ENCODE data around the gene ADGRE2.
"Not testable (repeated sequence)": the region's sequence is repeated elsewhere in the genome, so short reads cannot be mapped to it uniquely, and the experiment has no call there.

The ADGRE2 gene

DNA sequence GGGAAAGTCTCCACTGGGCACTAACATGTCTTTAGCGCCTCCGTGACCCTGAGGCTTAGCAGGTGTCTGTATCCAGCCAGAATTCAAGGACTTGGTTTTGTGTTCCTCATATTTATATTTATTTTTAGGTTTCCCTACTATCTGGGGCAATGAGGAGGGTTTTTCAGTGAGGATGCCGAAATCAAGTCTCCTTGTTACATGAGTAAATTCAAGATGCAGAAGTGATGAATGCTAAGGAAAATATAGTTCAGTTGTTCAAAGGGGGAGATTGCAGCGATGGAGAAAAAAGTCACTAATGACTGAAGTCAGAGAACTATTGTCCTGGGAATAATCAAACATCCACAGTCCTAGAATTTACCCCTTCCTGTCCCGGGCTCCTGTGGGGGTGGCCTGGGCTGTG lies 791 bp upstream of the ADGRE2 start:
- H3K4me1 ChIP-seq (ENCODE audit: control insufficient read depth in 1 of 2, insufficient read depth in 2 of 2, low read length in 2 of 2): no peaks in the 10 kb centered on the region
- no peaks in the 10 kb centered on the region for H3K27me3 ChIP-seq (ENCODE audit: control insufficient read depth in 1 of 2, insufficient read depth in 2 of 2, low read length in 2 of 2)
- H3K9ac ChIP-seq (ENCODE audit: low read depth in 1 of 2, low read length in 2 of 2): no peak overlapping the region
- H3K4me3 ChIP-seq (ENCODE audit: low read depth in 1 of 2, low read length in 2 of 2): no peak overlapping the region
- H3K36me3 ChIP-seq (ENCODE audit: control insufficient read depth in 1 of 2, insufficient read depth in 2 of 2, low read length in 2 of 2): no peaks in the 10 kb centered on the region
- no peak overlapping the region for H3K27ac ChIP-seq (ENCODE audit: low read depth, low read length)
- no peaks in the 10 kb centered on the region for H3K9me3 ChIP-seq (ENCODE audit: control insufficient read depth in 1 of 2, low read length in 2 of 2)

GRCh38 chr19:14777645-14778044 lies 715 bp downstream of the ADGRE2 start:
- not testable (repeated sequence) for H3K9me3 ChIP-seq (ENCODE audit: control insufficient read depth in 1 of 2, low read length in 2 of 2); H3K4me1 ChIP-seq (ENCODE audit: control insufficient read depth in 1 of 2, insufficient read depth in 2 of 2, low read length in 2 of 2); H3K27ac ChIP-seq (ENCODE audit: low read depth, low read length); H3K9ac ChIP-seq (ENCODE audit: low read depth in 1 of 2, low read length in 2 of 2); H3K4me3 ChIP-seq (ENCODE audit: low read depth in 1 of 2, low read length in 2 of 2); H3K36me3 ChIP-seq (ENCODE audit: control insufficient read depth in 1 of 2, insufficient read depth in 2 of 2, low read length in 2 of 2); H3K27me3 ChIP-seq (ENCODE audit: control insufficient read depth in 1 of 2, insufficient read depth in 2 of 2, low read length in 2 of 2)

- Histone ChIP-seq H3K36me3 (ENCODE audit: control insufficient read depth in 1 of 2, insufficient read depth in 2 of 2, low read length in 2 of 2) (no peaks in the 10 kb centered on the region), H3K9ac (ENCODE audit: low read depth in 1 of 2, low read length in 2 of 2) (no peak overlapping the region), H3K27ac (ENCODE audit: low read depth, low read length) (no peak overlapping the region)
These were observed 2.3 kb downstream of the ADGRE2 start for GRCh38 chr19:14775869-14776586.

GRCh38 chr19:14775326-14775725 lies 3.0 kb downstream of the ADGRE2 start:
- H3K36me3 ChIP-seq (ENCODE audit: control insufficient read depth in 1 of 2, insufficient read depth in 2 of 2, low read length in 2 of 2); H3K4me1 ChIP-seq (ENCODE audit: control insufficient read depth in 1 of 2, insufficient read depth in 2 of 2, low read length in 2 of 2); H3K9me3 ChIP-seq (ENCODE audit: control insufficient read depth in 1 of 2, low read length in 2 of 2); H3K9ac ChIP-seq (ENCODE audit: low read depth in 1 of 2, low read length in 2 of 2); H3K27ac ChIP-seq (ENCODE audit: low read depth, low read length); H3K27me3 ChIP-seq (ENCODE audit: control insufficient read depth in 1 of 2, insufficient read depth in 2 of 2, low read length in 2 of 2): not testable (repeated sequence)
- H3K4me3 ChIP-seq (ENCODE audit: low read depth in 1 of 2, low read length in 2 of 2): peak overlapping the region in 1 of 2 donors; percentile 32

More at GRCh38 chr19:14775869-14776586, 2.3 kb downstream of the ADGRE2 start:
- Histone ChIP-seq H3K4me1 (ENCODE audit: control insufficient read depth in 1 of 2, insufficient read depth in 2 of 2, low read length in 2 of 2) (no peaks in the 10 kb centered on the region), H3K27me3 (ENCODE audit: control insufficient read depth in 1 of 2, insufficient read depth in 2 of 2, low read length in 2 of 2) (no peaks in the 10 kb centered on the region), H3K4me3 (ENCODE audit: low read depth in 1 of 2, low read length in 2 of 2) (peak overlapping the region; percentile 50 to 54), H3K9me3 (ENCODE audit: control insufficient read depth in 1 of 2, low read length in 2 of 2) (no peaks in the 10 kb centered on the region)

- Histone ChIP-seq H3K4me3 (ENCODE audit: low read depth in 1 of 2, low read length in 2 of 2) (no peak overlapping the region), H3K9ac (ENCODE audit: low read depth in 1 of 2, low read length in 2 of 2) (no peak overlapping the region), H3K4me1 (ENCODE audit: control insufficient read depth in 1 of 2, insufficient read depth in 2 of 2, low read length in 2 of 2) (no peaks in the 10 kb centered on the region), H3K36me3 (ENCODE audit: control insufficient read depth in 1 of 2, insufficient read depth in 2 of 2, low read length in 2 of 2) (no peaks in the 10 kb centered on the region), H3K9me3 (ENCODE audit: control insufficient read depth in 1 of 2, low read length in 2 of 2) (no peaks in the 10 kb centered on the region), H3K27me3 (ENCODE audit: control insufficient read depth in 1 of 2, insufficient read depth in 2 of 2, low read length in 2 of 2) (no peaks in the 10 kb centered on the region), H3K27ac (ENCODE audit: low read depth, low read length) (no peak overlapping the region)
These were observed 4.0 kb downstream of the ADGRE2 start for GRCh38 chr19:14774373-14774772.

DNA sequence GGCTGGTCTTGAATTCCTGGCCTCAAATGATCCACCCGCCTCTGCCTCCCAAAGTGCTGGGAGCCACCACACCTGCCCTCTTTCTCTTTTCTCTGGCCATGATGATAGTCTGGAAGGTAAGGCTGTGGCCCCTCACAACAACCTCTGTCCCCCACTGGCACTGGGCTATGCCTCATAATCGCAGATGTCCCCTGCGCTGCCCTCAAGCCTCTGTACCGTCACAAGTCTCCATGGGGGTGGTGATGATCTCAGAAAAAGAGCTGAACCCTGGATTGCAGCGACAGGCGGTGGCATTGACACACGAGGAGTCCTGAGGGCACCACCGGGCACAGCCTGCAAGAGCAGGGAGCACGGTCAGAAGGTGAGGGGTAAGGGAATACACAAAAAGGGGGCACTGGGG lies 4.6 kb downstream of the ADGRE2 start:
- not testable (repeated sequence) for H3K27me3 ChIP-seq (ENCODE audit: control insufficient read depth in 1 of 2, insufficient read depth in 2 of 2, low read length in 2 of 2)

GRCh38 chr19:14772995-14773394 lies 5.4 kb downstream of the ADGRE2 start:
- no peak overlapping the region for H3K4me3 ChIP-seq (ENCODE audit: low read depth in 1 of 2, low read length in 2 of 2)
- H3K4me1 ChIP-seq (ENCODE audit: control insufficient read depth in 1 of 2, insufficient read depth in 2 of 2, low read length in 2 of 2): no peaks in the 10 kb centered on the region
- H3K9me3 ChIP-seq (ENCODE audit: control insufficient read depth in 1 of 2, low read length in 2 of 2): no peaks in the 10 kb centered on the region
- H3K36me3 ChIP-seq (ENCODE audit: control insufficient read depth in 1 of 2, insufficient read depth in 2 of 2, low read length in 2 of 2): peaks cover 0 to 5% of the 10 kb centered on the region in 2 donors
- H3K27me3 ChIP-seq (ENCODE audit: control insufficient read depth in 1 of 2, insufficient read depth in 2 of 2, low read length in 2 of 2): no peaks in the 10 kb centered on the region
- H3K9ac ChIP-seq (ENCODE audit: low read depth in 1 of 2, low read length in 2 of 2): no peak overlapping the region
- H3K27ac ChIP-seq (ENCODE audit: low read depth, low read length): no peak overlapping the region

More for the DNA sequence above, 4.6 kb downstream of the ADGRE2 start:
- not testable (repeated sequence) for H3K36me3 ChIP-seq (ENCODE audit: control insufficient read depth in 1 of 2, insufficient read depth in 2 of 2, low read length in 2 of 2); H3K4me3 ChIP-seq (ENCODE audit: low read depth in 1 of 2, low read length in 2 of 2); H3K9me3 ChIP-seq (ENCODE audit: control insufficient read depth in 1 of 2, low read length in 2 of 2); H3K27ac ChIP-seq (ENCODE audit: low read depth, low read length); H3K4me1 ChIP-seq (ENCODE audit: control insufficient read depth in 1 of 2, insufficient read depth in 2 of 2, low read length in 2 of 2); H3K9ac ChIP-seq (ENCODE audit: low read depth in 1 of 2, low read length in 2 of 2)

DNA sequence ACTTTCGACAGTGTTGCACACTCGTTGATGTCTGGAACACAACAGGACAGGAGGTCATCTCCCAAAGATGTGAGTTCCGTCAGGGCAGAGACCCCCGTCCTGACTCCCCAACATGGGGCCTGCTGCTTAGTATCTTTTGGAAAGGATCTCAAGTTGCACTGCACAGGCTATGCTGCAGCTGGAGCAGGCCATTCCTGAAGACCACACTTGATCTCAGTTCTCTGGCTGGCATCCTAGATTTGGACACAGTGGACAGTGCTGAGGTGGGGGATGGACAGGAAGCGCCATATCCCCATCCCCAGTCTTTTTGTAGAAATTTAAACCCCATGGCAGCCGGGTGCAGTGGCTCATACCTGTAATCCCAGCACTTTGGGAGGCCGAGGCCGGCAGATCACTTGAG lies 5.9 kb downstream of the ADGRE2 start:
- no peaks in the 10 kb centered on the region for H3K27me3 ChIP-seq (ENCODE audit: control insufficient read depth in 1 of 2, insufficient read depth in 2 of 2, low read length in 2 of 2)
- H3K4me3 ChIP-seq (ENCODE audit: low read depth in 1 of 2, low read length in 2 of 2): no peak overlapping the region
- H3K27ac ChIP-seq (ENCODE audit: low read depth, low read length): no peak overlapping the region
- no peaks in the 10 kb centered on the region for H3K9me3 ChIP-seq (ENCODE audit: control insufficient read depth in 1 of 2, low read length in 2 of 2)
- H3K4me1 ChIP-seq (ENCODE audit: control insufficient read depth in 1 of 2, insufficient read depth in 2 of 2, low read length in 2 of 2): no peaks in the 10 kb centered on the region
- H3K9ac ChIP-seq (ENCODE audit: low read depth in 1 of 2, low read length in 2 of 2): no peak overlapping the region
- H3K36me3 ChIP-seq (ENCODE audit: control insufficient read depth in 1 of 2, insufficient read depth in 2 of 2, low read length in 2 of 2): peaks cover 0 to 5% of the 10 kb centered on the region in 2 donors

DNA sequence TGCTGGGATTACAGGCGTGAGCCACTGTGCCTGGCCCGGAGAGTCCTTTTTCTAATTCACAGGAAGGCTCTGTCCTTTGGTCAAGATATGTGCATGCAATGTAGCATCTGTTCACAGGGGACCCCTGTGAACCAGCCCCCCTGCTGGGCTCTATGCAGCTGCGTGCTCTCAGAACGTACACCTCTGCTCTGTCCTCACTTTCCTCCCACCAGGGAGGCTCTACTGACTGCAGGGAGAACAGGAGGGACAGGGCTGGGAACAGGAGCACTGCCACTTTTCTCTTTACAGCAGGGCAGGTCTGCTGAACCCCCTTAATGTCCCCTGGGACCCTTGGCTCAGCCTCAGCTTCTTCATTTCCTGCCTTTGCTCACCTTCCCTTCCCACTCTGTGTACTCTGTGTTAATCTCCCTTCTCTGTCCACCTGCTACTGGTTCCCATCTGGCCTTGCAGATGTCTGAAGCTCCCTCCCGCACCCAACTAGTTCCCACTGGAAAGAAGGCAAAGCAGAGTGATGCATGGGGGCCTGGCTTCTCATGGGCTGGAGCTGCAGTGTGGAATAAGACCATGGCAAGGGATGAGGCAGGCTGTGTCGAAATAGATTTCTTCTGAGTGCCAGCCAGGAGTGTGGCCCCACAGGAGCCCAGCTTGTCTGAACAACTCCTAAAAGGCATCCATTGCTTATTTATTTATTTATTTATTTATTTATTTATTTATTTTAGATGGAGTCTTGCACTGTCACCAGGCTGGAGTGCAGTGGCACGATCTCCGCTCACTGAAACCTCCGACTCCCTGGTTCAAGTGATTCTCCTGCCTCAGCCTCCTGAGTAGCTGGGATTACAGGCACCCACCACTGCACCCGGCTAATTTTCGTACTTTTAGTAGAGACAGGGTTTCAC lies 7.2 kb downstream of the ADGRE2 start:
- no peak overlapping the region for H3K4me3 ChIP-seq (ENCODE audit: low read depth in 1 of 2, low read length in 2 of 2)
- H3K27me3 ChIP-seq (ENCODE audit: control insufficient read depth in 1 of 2, insufficient read depth in 2 of 2, low read length in 2 of 2): no peaks in the 10 kb centered on the region
- H3K9ac ChIP-seq (ENCODE audit: low read depth in 1 of 2, low read length in 2 of 2): no peak overlapping the region
- no peak overlapping the region for H3K27ac ChIP-seq (ENCODE audit: low read depth, low read length)
- H3K4me1 ChIP-seq (ENCODE audit: control insufficient read depth in 1 of 2, insufficient read depth in 2 of 2, low read length in 2 of 2): no peaks in the 10 kb centered on the region
- H3K36me3 ChIP-seq (ENCODE audit: control insufficient read depth in 1 of 2, insufficient read depth in 2 of 2, low read length in 2 of 2): peaks cover 0 to 5% of the 10 kb centered on the region in 2 donors
- no peaks in the 10 kb centered on the region for H3K9me3 ChIP-seq (ENCODE audit: control insufficient read depth in 1 of 2, low read length in 2 of 2)

- H3K36me3 ChIP-seq (ENCODE audit: control insufficient read depth in 1 of 2, insufficient read depth in 2 of 2, low read length in 2 of 2): peaks cover 0 to 5% of the 10 kb centered on the region in 2 donors
These were observed 8.2 kb downstream of the ADGRE2 start for GRCh38 chr19:14770136-14770535.

More at GRCh38 chr19:14770136-14770535, 8.2 kb downstream of the ADGRE2 start:
- no peaks in the 10 kb centered on the region for H3K27me3 ChIP-seq (ENCODE audit: control insufficient read depth in 1 of 2, insufficient read depth in 2 of 2, low read length in 2 of 2)
- H3K4me3 ChIP-seq (ENCODE audit: low read depth in 1 of 2, low read length in 2 of 2): no peak overlapping the region
- H3K9me3 ChIP-seq (ENCODE audit: control insufficient read depth in 1 of 2, low read length in 2 of 2): no peaks in the 10 kb centered on the region
- no peak overlapping the region for H3K27ac ChIP-seq (ENCODE audit: low read depth, low read length)
- no peaks in the 10 kb centered on the region for H3K4me1 ChIP-seq (ENCODE audit: control insufficient read depth in 1 of 2, insufficient read depth in 2 of 2, low read length in 2 of 2)
- H3K9ac ChIP-seq (ENCODE audit: low read depth in 1 of 2, low read length in 2 of 2): no peak overlapping the region
